ENCODE data around the gene SAMD9L.

GRCh38 chr7:93147363-93147762 lies 822 bp downstream of the SAMD9L start:
- no peak for TF ChIP-seq CTCF (IDR thresholded peaks at IDR 0.05)
- no peak for TF ChIP-seq POLR2A (IDR thresholded peaks at IDR 0.05)

Data from esophagus squamous epithelium (tissue), 4 donors.